GM23338 (cell line): ENCODE data around the gene KRTAP10-12. TPM values are rescaled to one million over a fixed set of nuclear protein-coding genes. Genes with fewer than 3 reads are reported as not detected.

ENCODE experiments used
- ATAC-seq: fragments of 200-7000 bp; cut with Tn5 transposase; 3 replicates; pipeline ENCODE4 v1.9.1; 2020
- DNase-seq: peaks from one replicate; pipeline ENCODE4 v3.0.0-alpha.2; 2015; ENCODE audit warnings: low spot score
- H2AFZ ChIP-seq: fragments of 200-600 bp; sonication (generic); 2 replicates; pipeline ENCODE4 v1.8.0; 2016; ENCODE audit warnings: antibody characterized with exemption, mild to moderate bottlenecking, moderate library complexity
- H3F3A ChIP-seq: fragments of 200-600 bp; sonication (generic); replicated peaks from 2 replicates; pipeline ENCODE4 v1.8.0; 2017; ENCODE audit warnings: antibody characterized with exemption, mixed run types, low read depth
- H3K27ac ChIP-seq: fragments of 200-600 bp; sonication (generic); 2 replicates; pipeline ENCODE4 v1.6.1; 2016; ENCODE audit warnings: low read depth
- H3K27me3 ChIP-seq: fragments of 200-600 bp; sonication (generic); 2 replicates; pipeline ENCODE4 v1.8.0; 2016; ENCODE audit warnings: mild to moderate bottlenecking, mixed run types, moderate library complexity; ENCODE audit not compliant: insufficient read depth
- H3K36me3 ChIP-seq: fragments of 200-600 bp; sonication (generic); 2 replicates; pipeline ENCODE4 v1.8.0; 2016; ENCODE audit warnings: mild to moderate bottlenecking; ENCODE audit not compliant: insufficient read depth
- H3K4me1 ChIP-seq: fragments of 200-600 bp; sonication (generic); 2 replicates; pipeline ENCODE4 v1.8.0; 2016; ENCODE audit warnings: mild to moderate bottlenecking, moderate library complexity; ENCODE audit not compliant: insufficient read depth
- H3K4me2 ChIP-seq: fragments of 200-600 bp; sonication (generic); 2 replicates; pipeline ENCODE4 v1.7.1; 2017; ENCODE audit warnings: mixed run types
- H3K4me3 ChIP-seq: fragments of 200-600 bp; sonication (generic); 2 replicates; pipeline ENCODE4 v1.6.1; 2016; ENCODE audit warnings: mixed run types
- H3K79me2 ChIP-seq: fragments of 200-600 bp; sonication (generic); replicated peaks from 2 replicates; pipeline ENCODE4 v1.8.0; 2017; ENCODE audit warnings: mild to moderate bottlenecking; ENCODE audit not compliant: insufficient read depth
- H3K9me2 ChIP-seq: fragments of 200-600 bp; sonication (generic); 2 replicates; pipeline ENCODE4 v1.8.0; 2017; ENCODE audit not compliant: insufficient read depth
- H4K20me1 ChIP-seq: fragments of 200-600 bp; sonication (generic); replicated peaks from 2 replicates; pipeline ENCODE4 v1.8.0; 2017; ENCODE audit warnings: mild to moderate bottlenecking; ENCODE audit not compliant: insufficient read depth
- H3K27ac Mint-ChIP-seq: 2 replicates; pipeline ENCODE4 v1.8.0; 2020; ENCODE audit warnings: inconsistent platforms, mild to moderate bottlenecking, moderate library complexity, mixed read lengths
- H3K27me3 Mint-ChIP-seq: 3 replicates; pipeline ENCODE4 v1.8.0; 2022; ENCODE audit warnings: low read depth, mild to moderate bottlenecking, moderate library complexity, mixed read lengths, inconsistent platforms; ENCODE audit not compliant: insufficient read depth, poor library complexity
- H3K36me3 Mint-ChIP-seq: 3 replicates; pipeline ENCODE4 v1.8.0; 2021; ENCODE audit warnings: low read depth, mild to moderate bottlenecking, inconsistent platforms, moderate library complexity, mixed read lengths
- H3K4me1 Mint-ChIP-seq: 3 replicates; pipeline ENCODE4 v1.8.0; 2020; ENCODE audit warnings: mild to moderate bottlenecking, inconsistent platforms, mixed read lengths
- H3K4me3 Mint-ChIP-seq: 3 replicates; pipeline ENCODE4 v1.8.0; 2021; ENCODE audit warnings: moderate library complexity, mild to moderate bottlenecking, inconsistent platforms, mixed read lengths
- H3K9me3 Mint-ChIP-seq: 3 replicates; pipeline ENCODE4 v1.8.0; 2020; ENCODE audit warnings: moderate library complexity, mild to moderate bottlenecking, inconsistent platforms, mixed read lengths
- CREB1 ChIP-seq: fragments of 250-450 bp; sonication (Bioruptor Pico); IDR thresholded peaks from 2 replicates; pipeline ENCODE4 v1.5.0; 2020; ENCODE audit warnings: low read depth, mild to moderate bottlenecking, moderate library complexity
- CTCF ChIP-seq, 2 experiments: fragments of 200-600 bp in 1 of 2; sonication (generic) in 1 of 2; conservative IDR thresholded peaks; 2 replicates each; pipeline versions ENCODE4 v1.5.1 to v1.6.1; 2016 to 2017; ENCODE audit warnings: antibody characterized with exemption in 2 of 2, low read depth in 2 of 2, mild to moderate bottlenecking in 2 of 2, moderate library complexity in 1 of 2
- EZH2 ChIP-seq: fragments of 200-600 bp; sonication (generic); IDR thresholded peaks from one replicate; pipeline ENCODE4 v1.8.0; 2017; ENCODE audit warnings: antibody characterized with exemption, mild to moderate bottlenecking, low read depth; ENCODE audit not compliant: unreplicated experiment
- EZH2phosphoT487 ChIP-seq: fragments of 200-600 bp; sonication (generic); IDR thresholded peaks from one replicate; pipeline ENCODE4 v1.8.1; 2018; ENCODE audit warnings: antibody characterized with exemption; ENCODE audit not compliant: unreplicated experiment
- POLR2AphosphoS5 ChIP-seq: IDR thresholded peaks from 2 replicates; pipeline ENCODE4 v1.6.1; 2016; ENCODE audit warnings: antibody characterized with exemption, low read depth
- STAT1 ChIP-seq: IDR thresholded peaks from one replicate; pipeline ENCODE4 v1.6.1; 2016; ENCODE audit warnings: antibody characterized with exemption; ENCODE audit not compliant: unreplicated experiment
- ZNF114 ChIP-seq: fragments of 250-450 bp; sonication (Bioruptor Pico); IDR thresholded peaks from 2 replicates; pipeline ENCODE4 v1.5.0; 2020; ENCODE audit warnings: mild to moderate bottlenecking, moderate library complexity
- ZNF331 ChIP-seq: fragments of 250-450 bp; sonication (Bioruptor Pico); IDR thresholded peaks from 2 replicates; pipeline ENCODE4 v1.5.0; 2020; ENCODE audit warnings: low read depth, mild to moderate bottlenecking, moderate library complexity
- polyA plus RNA-seq: library from polyadenylated mRNA; unstranded; fragments of >200 nt; fragmentation: Nextera tagmentation; extraction: Ambion mirVana; gene quantifications from 2 replicates; pipeline ENCODE4 v1.2.1, GENCODE V29; 2016
- total RNA-seq: library from RNA; depleted of rRNA; stranded (reverse); fragments of >200 nt; shearing (Covaris generic); gene quantifications from 2 replicates; pipeline ENCODE4 v1.2.3, GENCODE V29; 2014
- TF ChIP-seq, protein P1 (sequence below): IDR thresholded peaks from 2 replicates; pipeline ENCODE4 v1.6.1; 2016; ENCODE audit warnings: antibody characterized with exemption

Gene KRTAP10-12
- total and polyA plus RNA-seq, 2 experiments from 2014 or later = not detected

- Histone ChIP-seq H3K27ac (peak overlapping the region; percentile 87), H3K4me1 (peaks cover 65% of the 10 kb centered on the region), H2AFZ (no peak overlapping the region; the same call in 1 of the 2 replicates), H3K4me3 (peak overlapping the region; percentile 71), H3K36me3 (no peaks in the 10 kb centered on the region), H3K79me2 (no peaks in the 10 kb centered on the region), H3K9me2 (no peaks in the 10 kb centered on the region), H3K27me3 (peaks cover 58% of the 10 kb centered on the region), H3F3A (peaks cover 25% of the 10 kb centered on the region), H3K4me2 (peak overlapping the region; percentile 95), H4K20me1 (no peaks in the 10 kb centered on the region)
- peak; percentile 2; the same call in 1 of the 3 replicates for ATAC-seq
- no peaks in the 10 kb centered on the region for H3K9me3 Mint-ChIP-seq
- no peak for TF ChIP-seq ZNF331
- TF ChIP-seq ZNF114 = no peak
- no peak for TF ChIP-seq STAT1
- TF ChIP-seq EZH2 = no peak
- TF ChIP-seq POLR2AphosphoS5 = no peak
- no peak for TF ChIP-seq CTCF (conservative IDR thresholded peaks at IDR 0.05; ENCODE audit: low read depth in 2 of 2)
- no peak for TF ChIP-seq EZH2phosphoT487
- TF ChIP-seq, protein P1, sequence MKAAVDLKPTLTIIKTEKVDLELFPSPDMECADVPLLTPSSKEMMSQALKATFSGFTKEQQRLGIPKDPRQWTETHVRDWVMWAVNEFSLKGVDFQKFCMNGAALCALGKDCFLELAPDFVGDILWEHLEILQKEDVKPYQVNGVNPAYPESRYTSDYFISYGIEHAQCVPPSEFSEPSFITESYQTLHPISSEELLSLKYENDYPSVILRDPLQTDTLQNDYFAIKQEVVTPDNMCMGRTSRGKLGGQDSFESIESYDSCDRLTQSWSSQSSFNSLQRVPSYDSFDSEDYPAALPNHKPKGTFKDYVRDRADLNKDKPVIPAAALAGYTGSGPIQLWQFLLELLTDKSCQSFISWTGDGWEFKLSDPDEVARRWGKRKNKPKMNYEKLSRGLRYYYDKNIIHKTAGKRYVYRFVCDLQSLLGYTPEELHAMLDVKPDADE = no peak
- TF ChIP-seq CREB1 (CRISPR knock-in tag) = no peak
- H3K27ac Mint-ChIP-seq = peak overlapping the region; percentile 92
- peaks cover 61% of the 10 kb centered on the region for H3K27me3 Mint-ChIP-seq
- H3K4me1 Mint-ChIP-seq = peaks cover 75% of the 10 kb centered on the region
- H3K36me3 Mint-ChIP-seq = no peaks in the 10 kb centered on the region
- H3K4me3 Mint-ChIP-seq = peak overlapping the region; percentile 78
- peak; percentile 41 for DNase-seq
Observed at GRCh38 chr21:44706026-44706705, 9.2 kb downstream of the KRTAP10-12 start.

GRCh38 chr21:44706706-44707581, 10.0 kb downstream of the KRTAP10-12 start:
- H3K4me1 ChIP-seq = peaks cover 57% of the 10 kb centered on the region

More at GRCh38 chr21:44706706-44707581, 10.0 kb downstream of the KRTAP10-12 start:
- Histone ChIP-seq H3K27ac (no peak overlapping the region), H3K79me2 (no peaks in the 10 kb centered on the region), H3K4me2 (peak overlapping the region; percentile 95), H2AFZ (peak overlapping the region; percentile 47; the same call in 1 of the 2 replicates), H4K20me1 (no peaks in the 10 kb centered on the region), H3F3A (peaks cover 31% of the 10 kb centered on the region), H3K9me2 (no peaks in the 10 kb centered on the region), H3K4me3 (peak overlapping the region; percentile 71), H3K36me3 (no peaks in the 10 kb centered on the region), H3K27me3 (peaks cover 66% of the 10 kb centered on the region)
- TF ChIP-seq EZH2phosphoT487 (no peak), EZH2 (peak; percentile 84)
- Mint-ChIP-seq H3K4me3 (peak overlapping the region; percentile 78), H3K4me1 (peaks cover 72% of the 10 kb centered on the region), H3K36me3 (no peaks in the 10 kb centered on the region), H3K9me3 (no peaks in the 10 kb centered on the region), H3K27me3 (peaks cover 69% of the 10 kb centered on the region), H3K27ac (no peak overlapping the region; the same call in 1 of the 2 replicates)
- DNase-seq = peak; percentile 52
- peak; percentile 2 for ATAC-seq
